SK-N-SH treated with all-trans-retinoic acid at 6 μM for 48 hours (cell line): ENCODE data around the gene MTUS2.

ENCODE experiments used
- CSDC2 ChIP-seq: fragments of 250-450 bp; sonication (Bioruptor Pico); IDR thresholded peaks from 2 replicates; pipeline ENCODE4 v1.5.0; 2020; ENCODE audit warnings: mild to moderate bottlenecking, moderate library complexity
- GLIS3 ChIP-seq: fragments of 250-450 bp; sonication (Bioruptor Pico); IDR thresholded peaks from 2 replicates; pipeline ENCODE4 v1.5.0; 2020; ENCODE audit warnings: mild to moderate bottlenecking, moderate library complexity
- POU6F1 ChIP-seq: fragments of 250-450 bp; sonication (Bioruptor Pico); IDR thresholded peaks from 2 replicates; pipeline ENCODE4 v1.8.0; 2021; ENCODE audit warnings: low read depth, mild to moderate bottlenecking, moderate library complexity, borderline replicate concordance
- SNAI2 ChIP-seq: fragments of 250-450 bp; sonication (Bioruptor Pico); IDR thresholded peaks from 2 replicates; pipeline ENCODE4 v1.5.0; 2020; ENCODE audit warnings: mild to moderate bottlenecking, moderate library complexity
- ZFP3 ChIP-seq: fragments of 250-450 bp; sonication (Bioruptor Pico); IDR thresholded peaks from 2 replicates; pipeline ENCODE4 v1.5.0; 2020; ENCODE audit warnings: mild to moderate bottlenecking, moderate library complexity
- ZNF70 ChIP-seq: fragments of 450-650 bp; formaldehyde crosslinking; IDR thresholded peaks from 2 replicates; pipeline ENCODE4 v1.5.0; 2020; ENCODE audit warnings: mild to moderate bottlenecking, moderate library complexity

GRCh38 chr13:29336356-29336755 is 516.2 kb downstream of the MTUS2 start:
- TF ChIP-seq ZFP3 (CRISPR knock-in tag) (no peak), ZNF70 (CRISPR knock-in tag) (no peak), SNAI2 (no peak), POU6F1 (CRISPR knock-in tag) (no peak), CSDC2 (CRISPR knock-in tag) (no peak), GLIS3 (no peak)
